Measurements from ENCODE around the gene SLC1A2. TPM values are rescaled to one million over a fixed set of nuclear protein-coding genes. Genes with fewer than 3 reads are reported as not detected.

The SLC1A2 gene
- total and polyA plus RNA-seq, 2 experiments from 2014 or later = 0.70 to 2.8 TPM

GRCh38 chr11:35338921-35339320 lies 80.4 kb downstream of the SLC1A2 start (continued):
- TF ChIP-seq EZH2 (IDR thresholded peaks at IDR 0.05; ENCODE audit: low read depth, unreplicated experiment) = no peak
- no peak for TF ChIP-seq ETS1 (IDR thresholded peaks at IDR 0.05)
- no peak for TF ChIP-seq STAT1 (IDR thresholded peaks at IDR 0.05; ENCODE audit: unreplicated experiment)
- no peak for TF ChIP-seq REST (IDR thresholded peaks at IDR 0.05; ENCODE audit: unreplicated experiment)

- no peaks in the 10 kb centered on the region for H3K4me1 Mint-ChIP-seq
- no peak overlapping the region for H3K4me2 ChIP-seq
- no peak for ATAC-seq
- H4K20me1 ChIP-seq (replicated peaks; ENCODE audit: insufficient read depth) = no peaks in the 10 kb centered on the region
- H3K79me2 ChIP-seq (replicated peaks; ENCODE audit: insufficient read depth) = no peaks in the 10 kb centered on the region
- H3K27ac ChIP-seq (ENCODE audit: low read depth) = no peak overlapping the region
- no peak overlapping the region for H3K27ac Mint-ChIP-seq
- no peak overlapping the region for H3K4me3 Mint-ChIP-seq
- peaks cover 8% of the 10 kb centered on the region; the same call in 1 of the 2 replicates for H3K9me2 ChIP-seq (ENCODE audit: insufficient read depth)
- no peaks in the 10 kb centered on the region for H3K36me3 ChIP-seq (ENCODE audit: insufficient read depth)
- DNase-seq (ENCODE audit: low spot score) = no peak
- H3K36me3 Mint-ChIP-seq (ENCODE audit: low read depth) = peaks cover under 1% of the 10 kb centered on the region; the same call in 1 of the 3 replicates
- no peaks in the 10 kb centered on the region for H3F3A ChIP-seq (replicated peaks; ENCODE audit: low read depth)
- 0 out of 3 replicates have a peak, but pooled peaks cover 4% of the 10 kb centered on the region for H3K9me3 Mint-ChIP-seq
- H3K4me3 ChIP-seq = no peak overlapping the region
- peaks cover 2% of the 10 kb centered on the region for H3K27me3 Mint-ChIP-seq (ENCODE audit: insufficient read depth, low read depth, poor library complexity)
- no peak overlapping the region for H2AFZ ChIP-seq
- H3K27me3 ChIP-seq (ENCODE audit: insufficient read depth) = no peaks in the 10 kb centered on the region
- no peaks in the 10 kb centered on the region for H3K4me1 ChIP-seq (ENCODE audit: insufficient read depth)
- TF ChIP-seq ZNF331 (CRISPR knock-in tag; IDR thresholded peaks at IDR 0.05; ENCODE audit: low read depth) (no peak), CTCF (conservative IDR thresholded peaks at IDR 0.05; ENCODE audit: low read depth in 2 of 2) (no peak), CREB1 (CRISPR knock-in tag; IDR thresholded peaks at IDR 0.05; ENCODE audit: low read depth) (no peak), JUNB (IDR thresholded peaks at IDR 0.05; ENCODE audit: unreplicated experiment) (no peak), EZH2 (IDR thresholded peaks at IDR 0.05; ENCODE audit: low read depth, unreplicated experiment) (no peak), EZH2phosphoT487 (IDR thresholded peaks at IDR 0.05; ENCODE audit: unreplicated experiment) (no peak), ETS1 (IDR thresholded peaks at IDR 0.05) (no peak), STAT1 (IDR thresholded peaks at IDR 0.05; ENCODE audit: unreplicated experiment) (no peak), ZNF114 (CRISPR knock-in tag; IDR thresholded peaks at IDR 0.05) (no peak), ZNF462 (CRISPR knock-in tag; IDR thresholded peaks at IDR 0.05) (no peak)
Observed at GRCh38 chr11:35337914-35338305, 81.4 kb downstream of the SLC1A2 start.

Data from GM23338 (cell line).